Ishikawa (cell line): Measurements from ENCODE around the gene CCDC15.

Experiments used
- CEBPB ChIP-seq: IDR thresholded peaks from 2 replicates; pipeline ENCODE4 v1.6.1; 2012
- CREB1 ChIP-seq: IDR thresholded peaks from 2 replicates; pipeline ENCODE4 v1.6.1; 2012; ENCODE audit warnings: low read depth
- EGR1 ChIP-seq: IDR thresholded peaks from 2 replicates; pipeline ENCODE4 v1.6.1; 2012
- EP300 ChIP-seq: IDR thresholded peaks from 2 replicates; pipeline ENCODE4 v1.6.1; 2012; ENCODE audit warnings: borderline replicate concordance
- FOXM1 ChIP-seq: IDR thresholded peaks from 2 replicates; pipeline ENCODE4 v1.6.1; 2012; ENCODE audit warnings: low read depth, borderline replicate concordance
- MAX ChIP-seq: IDR thresholded peaks from 2 replicates; pipeline ENCODE4 v1.6.1; 2012
- NFIC ChIP-seq: IDR thresholded peaks from 2 replicates; pipeline ENCODE4 v1.6.1; 2012
- RAD21 ChIP-seq: IDR thresholded peaks from 2 replicates; pipeline ENCODE4 v1.6.1; 2012; ENCODE audit warnings: low read depth
- REST ChIP-seq: IDR thresholded peaks from 2 replicates; pipeline ENCODE4 v1.6.1; 2012; ENCODE audit warnings: low read depth, mild to moderate bottlenecking
- TAF1 ChIP-seq: IDR thresholded peaks from 2 replicates; pipeline ENCODE4 v1.6.1; 2012; ENCODE audit warnings: low read depth, mild to moderate bottlenecking
- TCF12 ChIP-seq: IDR thresholded peaks from 2 replicates; pipeline ENCODE4 v1.6.1; 2012; ENCODE audit warnings: low read depth
- TEAD4 ChIP-seq: IDR thresholded peaks from 2 replicates; pipeline ENCODE4 v1.6.1; 2012
- USF1 ChIP-seq: IDR thresholded peaks from 2 replicates; pipeline ENCODE4 v1.6.1; 2012
- YY1 ChIP-seq: IDR thresholded peaks from 2 replicates; pipeline ENCODE4 v1.6.1; 2012; ENCODE audit warnings: low read depth
- ZBTB7A ChIP-seq: IDR thresholded peaks from 2 replicates; pipeline ENCODE4 v1.6.1; 2012; ENCODE audit warnings: low read depth

CCDC15 gene

GRCh38 chr11:125080531-125080911, 126.5 kb downstream of the CCDC15 start:
- TF ChIP-seq EP300: no peak
- no peak for TF ChIP-seq FOXM1
- TF ChIP-seq USF1: no peak
- no peak for TF ChIP-seq EGR1
- no peak for TF ChIP-seq MAX
- TF ChIP-seq CREB1: no peak
- no peak for TF ChIP-seq TAF1
- no peak for TF ChIP-seq TEAD4
- no peak for TF ChIP-seq ZBTB7A
- no peak for TF ChIP-seq CEBPB
- no peak for TF ChIP-seq RAD21
- TF ChIP-seq YY1: no peak
- TF ChIP-seq REST: no peak

- no peak for TF ChIP-seq EGR1
- TF ChIP-seq RAD21: no peak
- no peak for TF ChIP-seq TEAD4
- TF ChIP-seq YY1: no peak
- no peak for TF ChIP-seq CREB1
Measured at GRCh38 chr11:125081098-125081798, 127.2 kb downstream of the CCDC15 start.

GRCh38 chr11:125082040-125082439, 128.0 kb downstream of the CCDC15 start:
- no peak for TF ChIP-seq CREB1
- TF ChIP-seq FOXM1: no peak
- no peak for TF ChIP-seq YY1
- no peak for TF ChIP-seq REST
- no peak for TF ChIP-seq ZBTB7A
- no peak for TF ChIP-seq TEAD4
- no peak for TF ChIP-seq USF1
- no peak for TF ChIP-seq MAX
- TF ChIP-seq TAF1: no peak
- no peak for TF ChIP-seq CEBPB
- no peak for TF ChIP-seq NFIC
- no peak for TF ChIP-seq RAD21
- TF ChIP-seq EP300: no peak
- TF ChIP-seq TCF12: no peak
- no peak for TF ChIP-seq EGR1

- TF ChIP-seq REST (no peak), MAX (no peak), TAF1 (no peak), RAD21 (no peak), CREB1 (no peak), EP300 (no peak), NFIC (no peak), EGR1 (no peak), ZBTB7A (no peak), FOXM1 (no peak), YY1 (no peak), USF1 (no peak), CEBPB (no peak)
Measured at GRCh38 chr11:125082611-125083311, 128.8 kb downstream of the CCDC15 start.
